OCI-LY7 (cell line): ENCODE data around the gene WBP4. TPM values are rescaled to one million over a fixed set of nuclear protein-coding genes. Genes with fewer than 3 reads are reported as not detected.

Source experiments
- BruUV-seq: library from RNA; stranded (reverse); fragments of 400-500 nt; replicated peaks from 2 replicates; lab custom pipeline; 2021; lab: Mats Ljungman, UMichigan
- CTCF ChIA-PET: fragments of 300-600 bp; sonication (Branson Sonifier 250); formaldehyde crosslinking; loops from one replicate; lab custom pipeline; 2022; ENCODE audit warnings: antibody characterized with exemption; ENCODE audit not compliant: unreplicated experiment; lab: Charles Lee
- POLR2A ChIA-PET: fragments of 300-600 bp; sonication (Branson Sonifier 250); formaldehyde crosslinking; loops from one replicate; lab custom pipeline; 2022; ENCODE audit warnings: antibody characterized with exemption; lab: Charles Lee
- DNase-seq: peaks from one replicate; pipeline ENCODE4 v3.0.0-alpha.2; 2015; ENCODE audit warnings: low spot score
- H2AFZ ChIP-seq: fragments of 200-600 bp; sonication (generic), shearing (Covaris generic); 2 replicates; pipeline ENCODE4 v1.6.1; 2014; ENCODE audit warnings: mild to moderate bottlenecking, antibody characterized with exemption, low read length, moderate library complexity
- H3K27ac ChIP-seq: fragments of 200-600 bp; sonication (generic); 2 replicates; pipeline ENCODE4 v1.5.1; 2014; ENCODE audit warnings: mixed run types, low read depth, mild to moderate bottlenecking, moderate library complexity, low read length, inconsistent platforms; ENCODE audit not compliant: poor library complexity, severe bottlenecking
- H3K36me3 ChIP-seq: fragments of 200-600 bp; sonication (generic); 2 replicates; pipeline ENCODE4 v1.6.1; 2014; ENCODE audit warnings: mild to moderate bottlenecking, antibody characterized with exemption, low read length, moderate library complexity, mixed read lengths; ENCODE audit not compliant: insufficient read depth
- H3K4me1 ChIP-seq: fragments of 200-600 bp; sonication (generic); 2 replicates; pipeline ENCODE4 v1.5.1; 2014; ENCODE audit warnings: mild to moderate bottlenecking, low read length; ENCODE audit not compliant: insufficient read depth, poor library complexity, severe bottlenecking
- H3K4me2 ChIP-seq: fragments of 200-600 bp; sonication (generic); 2 replicates; pipeline ENCODE4 v1.6.1; 2014; ENCODE audit warnings: mild to moderate bottlenecking, low read length
- H3K4me3 ChIP-seq: fragments of 200-600 bp; sonication (generic); 2 replicates; pipeline ENCODE4 v1.5.1; 2014; ENCODE audit warnings: mild to moderate bottlenecking, low read depth, low read length; ENCODE audit not compliant: poor library complexity, severe bottlenecking
- H3K79me2 ChIP-seq: fragments of 200-600 bp; sonication (generic); 2 replicates; pipeline ENCODE4 v1.6.1; 2016; ENCODE audit warnings: low read depth, mild to moderate bottlenecking, low read length, moderate library complexity, mixed read lengths; ENCODE audit not compliant: insufficient read depth
- H3K9me2 ChIP-seq: fragments of 200-600 bp; sonication (generic); 2 replicates; pipeline ENCODE4 v1.6.1; 2016; ENCODE audit warnings: mild to moderate bottlenecking, low read length, mixed read lengths; ENCODE audit not compliant: insufficient read depth
- H3K9me3 ChIP-seq: fragments of 200-600 bp; sonication (generic); 2 replicates; pipeline ENCODE4 v1.6.1; 2014; ENCODE audit warnings: mild to moderate bottlenecking, mixed run types, low read length, mixed read lengths
- H4K20me1 ChIP-seq: fragments of 200-600 bp; sonication (generic); 2 replicates; pipeline ENCODE4 v1.6.1; 2014; ENCODE audit warnings: mild to moderate bottlenecking, antibody characterized with exemption, low read length, moderate library complexity, mixed read lengths; ENCODE audit not compliant: insufficient read depth
- CTCF ChIP-seq: fragments of 200-600 bp; sonication (generic); conservative IDR thresholded peaks from 2 replicates; pipeline ENCODE4 v1.5.1; 2014; ENCODE audit warnings: mild to moderate bottlenecking, antibody characterized with exemption, low read length, moderate library complexity, mixed read lengths
- EZH2phosphoT487 ChIP-seq: fragments of 200-600 bp; sonication (generic); IDR thresholded peaks from 2 replicates; pipeline ENCODE4 v1.6.1; 2018; ENCODE audit warnings: low read depth, borderline replicate concordance, mild to moderate bottlenecking, mixed run types, antibody characterized with exemption, low read length, moderate library complexity, mixed read lengths
- intact Hi-C: fragments of 100-400 bp; cut with micrococcal nuclease; formaldehyde crosslinking; loops from one replicate; pipeline ENCODE4 v1.10.0; 2022; ENCODE audit not compliant: unreplicated experiment
- total RNA-seq, 2 experiments: library from RNA; depleted of rRNA in 1 of 2; stranded (reverse); fragments of >200 nt in 1 of 2; shearing (Covaris generic) in 1 of 2; gene quantifications; 2 replicates each; pipeline ENCODE4 v1.2.3, GENCODE V29; 2014 to 2022

The WBP4 gene
- total RNA-seq, 2 experiments from 2014 or later: 5.9 to 7.3 TPM

GRCh38 chr13:41019011-41019487, 42.3 kb upstream of the WBP4 start, which contains the start of gene ELF1:
TSS of gene ELF1 (minus strand) at chr13:41019316. CDS start at chr13:40982054, 37,262 bp downstream.
- no peaks in the 10 kb centered on the region; the same call in 1 of the 2 replicates for H3K9me3 ChIP-seq
- ChIA-PET CTCF (interaction anchor here (1.1 to 1.6 kb wide), 2 partner anchors 16 to 31 kb away, joined by 3 to 4 read pairs; no protein-coding TSS in a partner anchor), POLR2A (interaction anchor here (0.6 to 8.5 kb wide), 23 partner anchors 10 to 483 kb away, joined by 3 to 152 read pairs (median 6); partner anchors contain the start of gene WBP4)
- H3K36me3 ChIP-seq: peaks cover 49% of the 10 kb centered on the region
- no TSS peak for BruUV-seq
- no peak for TF ChIP-seq EZH2phosphoT487
- no peak for TF ChIP-seq CTCF
- H2AFZ ChIP-seq: peak within 1 kb of the TSS; percentile 24; the same call in 1 of the 2 replicates
- H3K4me3 ChIP-seq: peak within 1 kb of the TSS; percentile 84
- no peaks in the 10 kb centered on the region for H3K9me2 ChIP-seq
- intact Hi-C loops: loop anchor here (1.0 kb wide), 1 partner anchor 41 kb away; no protein-coding TSS in a partner anchor
- peaks cover 49% of the 10 kb centered on the region for H3K4me1 ChIP-seq
- H3K4me2 ChIP-seq: peak within 1 kb of the TSS; percentile 78
- H4K20me1 ChIP-seq: peaks cover 7% of the 10 kb centered on the region; the same call in 1 of the 2 replicates
- peaks cover 100% of the 10 kb centered on the region for H3K79me2 ChIP-seq
- H3K27ac ChIP-seq: peak within 1 kb of the TSS; percentile 94
- DNase-seq: peak; percentile 95

DNA sequence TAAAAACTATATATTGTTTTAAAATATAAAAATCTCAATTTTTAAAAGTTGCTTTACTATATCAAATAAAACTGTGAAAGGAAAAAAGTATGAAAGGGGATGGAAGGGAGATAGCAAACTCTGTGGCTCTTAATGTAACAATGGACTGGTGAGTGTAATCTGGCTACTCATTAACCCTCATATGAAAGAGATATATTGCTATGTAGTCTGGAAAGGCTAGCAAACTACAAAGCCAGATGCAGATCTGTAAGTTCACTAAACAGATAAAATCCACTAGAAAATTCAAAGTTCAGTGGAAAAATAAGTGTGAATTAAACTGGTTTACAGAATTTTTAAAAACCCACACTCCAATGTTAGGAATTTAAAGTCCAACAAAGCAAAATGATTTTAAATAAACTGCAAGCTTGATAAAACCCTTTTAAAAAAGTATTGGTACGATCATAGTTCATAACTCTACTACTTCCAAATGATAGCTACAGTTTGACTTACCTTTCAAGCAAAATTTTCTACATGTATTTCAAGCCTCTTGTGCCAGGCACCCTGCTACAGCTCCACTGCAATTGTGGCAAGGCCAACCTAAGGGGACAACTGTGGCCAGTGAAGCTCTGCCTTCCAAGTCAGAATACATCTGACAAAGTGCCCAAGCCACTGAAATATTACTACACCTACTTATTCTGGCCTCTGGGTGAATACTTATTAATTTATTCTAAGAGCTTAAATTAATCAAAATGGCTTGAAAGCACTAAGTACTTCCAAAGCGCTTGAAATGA, 41.5 kb upstream of the WBP4 start:
- no peak for DNase-seq
- H3K9me3 ChIP-seq: no peaks in the 10 kb centered on the region; the same call in 1 of the 2 replicates
- peak overlapping the region; percentile 78 for H3K4me2 ChIP-seq
- H3K4me1 ChIP-seq: peaks cover 49% of the 10 kb centered on the region
- CTCF ChIA-PET: interaction anchor here (1.1 to 1.6 kb wide), 2 partner anchors 16 to 32 kb away, joined by 3 to 4 read pairs; no protein-coding TSS in a partner anchor
- H3K36me3 ChIP-seq: peaks cover 42% of the 10 kb centered on the region
- no peaks in the 10 kb centered on the region for H3K9me2 ChIP-seq
- POLR2A ChIA-PET: interaction anchor here (0.6 to 8.5 kb wide), 24 partner anchors 9 to 482 kb away, joined by 3 to 152 read pairs (median 6); partner anchors contain the start of gene WBP4
- BruUV-seq: no TSS peak
- peaks cover 100% of the 10 kb centered on the region for H3K79me2 ChIP-seq
- peak overlapping the region; percentile 24; the same call in 1 of the 2 replicates for H2AFZ ChIP-seq
- no peaks in the 10 kb centered on the region for H4K20me1 ChIP-seq
- H3K27ac ChIP-seq: peak overlapping the region; percentile 94
- intact Hi-C loops: loop anchor here (1.0 kb wide), 1 partner anchor 41 kb away; no protein-coding TSS in a partner anchor
- H3K4me3 ChIP-seq: peak overlapping the region; percentile 84
- TF ChIP-seq CTCF (no peak), EZH2phosphoT487 (no peak)
